Cardiac fibroblast (primary cell): ENCODE data around the gene GSE1.

ENCODE experiments used
- DNase-seq, 2 donors: peaks; one replicate each; pipeline versions ENCODE4 v3.0.0 to v3.0.0-alpha.2; 2010; ENCODE audit warnings: low read depth in 2 of 2
- H3K4me3 ChIP-seq, 2 donors: replicated peaks in 1 of 2; 1 replicate in 1 of 2; 2 replicates in 1 of 2; pipeline ENCODE4 v1.5.1; 2011; ENCODE audit warnings: low read depth in 2 of 2, low read length in 2 of 2, mild to moderate bottlenecking in 2 of 2, moderate library complexity in 1 of 2
- CTCF ChIP-seq: IDR thresholded peaks from one replicate; pipeline ENCODE4 v1.5.1; 2011; ENCODE audit warnings: low read depth, mild to moderate bottlenecking, low read length, inconsistent platforms

The GSE1 gene

GRCh38 chr16:85642762-85643358 is 29.7 kb downstream of the GSE1 start:
- no peak overlapping the region for H3K4me3 ChIP-seq
- no peak for DNase-seq
- no peak for TF ChIP-seq CTCF

- no peak for DNase-seq
- no peak for TF ChIP-seq CTCF
- H3K4me3 ChIP-seq, result no peak overlapping the region
Observed at GRCh38 chr16:85643631-85644030, 30.5 kb downstream of the GSE1 start.

GRCh38 chr16:85644093-85644712 is 31.1 kb downstream of the GSE1 start:
- no peak for DNase-seq
- no peak for TF ChIP-seq CTCF
- no peak overlapping the region for H3K4me3 ChIP-seq

- no peak for TF ChIP-seq CTCF
- no peak overlapping the region for H3K4me3 ChIP-seq
- no peak for DNase-seq
Observed at GRCh38 chr16:85645021-85645589, 32.0 kb downstream of the GSE1 start.

- DNase-seq, result no peak
- no peak for TF ChIP-seq CTCF
- H3K4me3 ChIP-seq, result no peak overlapping the region
Observed at GRCh38 chr16:85646358-85646907, 33.3 kb downstream of the GSE1 start.

GRCh38 chr16:85646976-85647375 is 33.9 kb downstream of the GSE1 start:
- DNase-seq, result no peak
- no peak for TF ChIP-seq CTCF
- no peak overlapping the region for H3K4me3 ChIP-seq
